Loucy (cell line): ENCODE data around the gene RNASET2.

Experiments
- EZH2phosphoT487 ChIP-seq: fragments of 200-600 bp; IDR thresholded peaks from 2 replicates; pipeline ENCODE4 v1.6.1; 2018; ENCODE audit warnings: antibody characterized with exemption, mild to moderate bottlenecking, moderate library complexity, borderline replicate concordance
- TF ChIP-seq, protein P1 (sequence below): fragments of 200-600 bp; sonication (generic); conservative IDR thresholded peaks from 2 replicates; pipeline ENCODE4 v1.5.1; 2014; ENCODE audit warnings: mild to moderate bottlenecking, antibody characterized with exemption, low read length

DNA sequence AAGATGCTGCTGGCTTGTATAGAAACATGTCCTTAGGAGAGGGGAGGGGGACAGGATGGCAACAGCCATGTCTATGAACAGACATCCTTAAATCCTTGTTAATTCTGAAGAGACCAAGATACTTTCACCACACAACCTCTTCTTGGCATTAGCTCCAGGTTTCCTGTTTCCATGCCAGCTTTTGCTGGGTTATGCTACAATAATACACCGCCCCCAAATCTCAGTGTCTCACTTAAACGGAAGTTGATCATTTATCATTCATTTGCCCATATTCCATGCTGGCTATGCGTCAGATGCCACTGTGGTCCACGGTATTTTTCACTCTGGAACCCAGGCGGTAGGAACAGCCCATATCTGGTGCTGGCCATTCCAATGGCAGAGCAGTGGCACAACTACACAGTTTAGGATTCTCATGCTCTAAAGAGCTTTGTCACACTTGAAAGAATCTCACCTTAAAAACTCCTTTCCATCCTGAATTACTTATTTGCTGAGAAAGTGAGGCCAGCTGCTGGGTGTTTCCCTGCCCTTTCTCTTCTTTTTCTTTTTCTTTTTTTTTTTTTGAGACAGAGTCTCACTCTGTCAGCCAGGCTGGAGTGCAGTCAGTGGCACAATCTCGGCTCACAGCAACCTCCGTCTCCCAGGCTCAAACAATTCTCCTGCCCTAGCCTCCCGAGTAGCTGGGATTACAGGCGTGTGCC, 3.7 kb upstream of the RNASET2 start:
- TF ChIP-seq, protein P1, sequence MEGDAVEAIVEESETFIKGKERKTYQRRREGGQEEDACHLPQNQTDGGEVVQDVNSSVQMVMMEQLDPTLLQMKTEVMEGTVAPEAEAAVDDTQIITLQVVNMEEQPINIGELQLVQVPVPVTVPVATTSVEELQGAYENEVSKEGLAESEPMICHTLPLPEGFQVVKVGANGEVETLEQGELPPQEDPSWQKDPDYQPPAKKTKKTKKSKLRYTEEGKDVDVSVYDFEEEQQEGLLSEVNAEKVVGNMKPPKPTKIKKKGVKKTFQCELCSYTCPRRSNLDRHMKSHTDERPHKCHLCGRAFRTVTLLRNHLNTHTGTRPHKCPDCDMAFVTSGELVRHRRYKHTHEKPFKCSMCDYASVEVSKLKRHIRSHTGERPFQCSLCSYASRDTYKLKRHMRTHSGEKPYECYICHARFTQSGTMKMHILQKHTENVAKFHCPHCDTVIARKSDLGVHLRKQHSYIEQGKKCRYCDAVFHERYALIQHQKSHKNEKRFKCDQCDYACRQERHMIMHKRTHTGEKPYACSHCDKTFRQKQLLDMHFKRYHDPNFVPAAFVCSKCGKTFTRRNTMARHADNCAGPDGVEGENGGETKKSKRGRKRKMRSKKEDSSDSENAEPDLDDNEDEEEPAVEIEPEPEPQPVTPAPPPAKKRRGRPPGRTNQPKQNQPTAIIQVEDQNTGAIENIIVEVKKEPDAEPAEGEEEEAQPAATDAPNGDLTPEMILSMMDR = no peak
- no peak for TF ChIP-seq EZH2phosphoT487
